Upper lobe of left lung (tissue), 4 donors: ENCODE results near the gene PPP2R2C.

ENCODE experiments used
- EP300 ChIP-seq, 4 donors: sonication (generic); formaldehyde crosslinking; IDR thresholded peaks; one replicate each; pipeline ENCODE4 v1.5.1; 2017; ENCODE audit warnings: antibody characterized with exemption in 4 of 4, control low read depth in 2 of 4
- POLR2AphosphoS5 ChIP-seq, 2 donors: sonication (generic); formaldehyde crosslinking; IDR thresholded peaks; one replicate each; pipeline ENCODE4 v1.5.1; 2017; ENCODE audit warnings: antibody characterized with exemption in 2 of 2
- TF ChIP-seq, protein P1 (sequence below), 6 experiments: fragments of 450-650 bp in 4 of 6; fragments of 200-600 bp in 2 of 6; sonication (generic) in 2 of 6; IDR thresholded peaks; one replicate each; pipeline ENCODE4 v1.5.1; 2016 to 2019; ENCODE audit warnings: antibody characterized with exemption in 6 of 6

DNA sequence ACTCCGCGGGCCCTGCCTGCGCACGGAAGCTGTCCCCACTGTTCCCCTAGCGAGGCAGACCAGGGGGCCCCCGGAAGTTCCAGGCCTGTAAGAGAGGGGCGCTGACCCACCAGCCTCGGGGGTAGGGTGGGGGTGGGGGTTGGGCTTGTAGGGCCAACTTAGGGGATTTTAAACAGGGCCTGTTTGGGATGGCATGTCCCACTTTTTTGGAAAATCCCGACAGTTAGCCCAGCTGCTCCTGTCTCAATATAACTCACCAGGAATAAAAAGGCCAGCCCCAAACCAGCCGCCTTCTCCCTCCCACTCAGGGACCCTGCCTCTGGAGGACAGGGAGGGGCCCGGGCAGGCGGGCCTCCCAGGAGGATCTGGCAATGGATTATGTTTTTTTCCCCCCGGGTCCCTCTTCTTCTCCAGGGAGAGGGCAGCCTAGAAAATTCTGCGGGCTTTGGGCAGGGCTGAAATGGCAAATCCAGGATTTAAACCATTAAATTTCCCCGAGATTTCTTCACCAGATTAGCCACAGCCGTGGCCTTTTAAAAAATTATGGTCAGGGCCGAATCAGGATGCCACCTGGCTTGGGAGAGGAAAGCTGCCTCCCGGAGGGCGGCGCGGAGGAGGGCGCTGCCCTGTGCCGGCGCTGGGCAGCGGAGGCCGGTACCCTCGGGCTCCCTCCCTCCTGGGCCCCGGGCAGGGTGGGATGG, 957 bp downstream of the PPP2R2C start:
- TF ChIP-seq, protein P1, sequence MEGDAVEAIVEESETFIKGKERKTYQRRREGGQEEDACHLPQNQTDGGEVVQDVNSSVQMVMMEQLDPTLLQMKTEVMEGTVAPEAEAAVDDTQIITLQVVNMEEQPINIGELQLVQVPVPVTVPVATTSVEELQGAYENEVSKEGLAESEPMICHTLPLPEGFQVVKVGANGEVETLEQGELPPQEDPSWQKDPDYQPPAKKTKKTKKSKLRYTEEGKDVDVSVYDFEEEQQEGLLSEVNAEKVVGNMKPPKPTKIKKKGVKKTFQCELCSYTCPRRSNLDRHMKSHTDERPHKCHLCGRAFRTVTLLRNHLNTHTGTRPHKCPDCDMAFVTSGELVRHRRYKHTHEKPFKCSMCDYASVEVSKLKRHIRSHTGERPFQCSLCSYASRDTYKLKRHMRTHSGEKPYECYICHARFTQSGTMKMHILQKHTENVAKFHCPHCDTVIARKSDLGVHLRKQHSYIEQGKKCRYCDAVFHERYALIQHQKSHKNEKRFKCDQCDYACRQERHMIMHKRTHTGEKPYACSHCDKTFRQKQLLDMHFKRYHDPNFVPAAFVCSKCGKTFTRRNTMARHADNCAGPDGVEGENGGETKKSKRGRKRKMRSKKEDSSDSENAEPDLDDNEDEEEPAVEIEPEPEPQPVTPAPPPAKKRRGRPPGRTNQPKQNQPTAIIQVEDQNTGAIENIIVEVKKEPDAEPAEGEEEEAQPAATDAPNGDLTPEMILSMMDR (IDR thresholded peaks at IDR 0.05) = no peak
- TF ChIP-seq POLR2AphosphoS5 (IDR thresholded peaks at IDR 0.05) (no peak), EP300 (IDR thresholded peaks at IDR 0.05) (no peak)
